HepG2 (cell line): ENCODE data around the gene TM2D1. TPM values are rescaled to one million over a fixed set of nuclear protein-coding genes. Genes with fewer than 3 reads are reported as not detected.

ENCODE experiments used
- CAMTA2 ChIP-seq: sonication (generic); formaldehyde crosslinking; IDR thresholded peaks from 2 replicates; pipeline ENCODE4 v1.4.0; 2020; ENCODE audit warnings: mild to moderate bottlenecking, missing genetic modification reagents, borderline replicate concordance
- DR1 ChIP-seq: sonication (generic); formaldehyde crosslinking; IDR thresholded peaks from 2 replicates; pipeline ENCODE4 v1.8.0; 2021; ENCODE audit warnings: mild to moderate bottlenecking, missing genetic modification reagents, inconsistent platforms
- NBN ChIP-seq: fragments of 450-650 bp; conservative IDR thresholded peaks from 2 replicates; pipeline ENCODE4 v1.6.1; 2017
- ZFP41 ChIP-seq: sonication (generic); formaldehyde crosslinking; IDR thresholded peaks from 2 replicates; pipeline ENCODE4 v1.4.0; 2020; ENCODE audit warnings: mild to moderate bottlenecking, missing genetic modification reagents, borderline replicate concordance
- ZNF17 ChIP-seq: sonication (generic); formaldehyde crosslinking; IDR thresholded peaks from 2 replicates; pipeline ENCODE4 v1.5.0; 2020; ENCODE audit warnings: mild to moderate bottlenecking, missing genetic modification reagents
- ZNF430 ChIP-seq: sonication (generic); formaldehyde crosslinking; IDR thresholded peaks from 2 replicates; pipeline ENCODE4 v1.9.0; 2021; ENCODE audit warnings: mild to moderate bottlenecking, missing genetic modification reagents
- ZNF629 ChIP-seq: sonication (generic); formaldehyde crosslinking; conservative IDR thresholded peaks from 2 replicates; pipeline ENCODE4 v1.5.0; 2020; ENCODE audit warnings: missing genetic modification reagents
- ZNF703 ChIP-seq: sonication (generic); formaldehyde crosslinking; IDR thresholded peaks from 2 replicates; pipeline ENCODE4 v1.5.1; 2020; ENCODE audit warnings: missing genetic modification reagents, mild to moderate bottlenecking, moderate library complexity, borderline replicate concordance
- polyA plus RNA-seq, 8 experiments: library from polyadenylated mRNA; depleted of rRNA in 3 of 8; stranded (reverse) in 7 of 8; unstranded in 1 of 8; fragments of >200 nt; fragmentation: Illumina TruSeq in 4 of 8; extraction: Trizol in 4 of 8; gene quantifications; 2 replicates each; pipeline versions ENCODE4 v1.2.1 to v1.2.3, GENCODE V29; 2011 to 2016; ENCODE audit warnings: low read depth in 4 of 8, missing spikeins in 1 of 8, mixed read lengths in 1 of 8; ENCODE audit not compliant: insufficient read depth in 1 of 8
- total RNA-seq, 5 experiments: library from RNA; depleted of rRNA; stranded (reverse); fragments of >200 nt; fragmentation: Illumina TruSeq; extraction: Trizol; gene quantifications; 2 replicates each; pipeline ENCODE4 v1.2.3, GENCODE V29; 2016; ENCODE audit warnings: low read depth in 1 of 5
- TF ChIP-seq, protein P1 (sequence below), 2 experiments: sonication (generic) in 1 of 2; formaldehyde crosslinking in 1 of 2; IDR thresholded peaks; 2 replicates each; pipeline versions ENCODE4 v1.5.1 to v1.6.1; 2011 to 2020; ENCODE audit warnings: borderline replicate concordance in 1 of 2, low read depth in 1 of 2, low read length in 1 of 2, mild to moderate bottlenecking in 1 of 2, missing genetic modification reagents in 1 of 2, moderate library complexity in 1 of 2
- TF ChIP-seq, protein P2 (sequence below): sonication (generic); formaldehyde crosslinking; IDR thresholded peaks from 2 replicates; pipeline ENCODE4 v1.4.0; 2020; ENCODE audit warnings: mild to moderate bottlenecking, missing genetic modification reagents
- TF ChIP-seq, protein P3 (sequence below): sonication (generic); formaldehyde crosslinking; IDR thresholded peaks from 2 replicates; pipeline ENCODE4 v1.4.0; 2020; ENCODE audit warnings: missing genetic modification reagents

Gene TM2D1
- total and polyA plus RNA-seq, 2 of the 13 experiments (the other 11 are each of a cell fraction or from before 2014, with no cell fraction given) = 26.6 to 49.0 TPM

DNA sequence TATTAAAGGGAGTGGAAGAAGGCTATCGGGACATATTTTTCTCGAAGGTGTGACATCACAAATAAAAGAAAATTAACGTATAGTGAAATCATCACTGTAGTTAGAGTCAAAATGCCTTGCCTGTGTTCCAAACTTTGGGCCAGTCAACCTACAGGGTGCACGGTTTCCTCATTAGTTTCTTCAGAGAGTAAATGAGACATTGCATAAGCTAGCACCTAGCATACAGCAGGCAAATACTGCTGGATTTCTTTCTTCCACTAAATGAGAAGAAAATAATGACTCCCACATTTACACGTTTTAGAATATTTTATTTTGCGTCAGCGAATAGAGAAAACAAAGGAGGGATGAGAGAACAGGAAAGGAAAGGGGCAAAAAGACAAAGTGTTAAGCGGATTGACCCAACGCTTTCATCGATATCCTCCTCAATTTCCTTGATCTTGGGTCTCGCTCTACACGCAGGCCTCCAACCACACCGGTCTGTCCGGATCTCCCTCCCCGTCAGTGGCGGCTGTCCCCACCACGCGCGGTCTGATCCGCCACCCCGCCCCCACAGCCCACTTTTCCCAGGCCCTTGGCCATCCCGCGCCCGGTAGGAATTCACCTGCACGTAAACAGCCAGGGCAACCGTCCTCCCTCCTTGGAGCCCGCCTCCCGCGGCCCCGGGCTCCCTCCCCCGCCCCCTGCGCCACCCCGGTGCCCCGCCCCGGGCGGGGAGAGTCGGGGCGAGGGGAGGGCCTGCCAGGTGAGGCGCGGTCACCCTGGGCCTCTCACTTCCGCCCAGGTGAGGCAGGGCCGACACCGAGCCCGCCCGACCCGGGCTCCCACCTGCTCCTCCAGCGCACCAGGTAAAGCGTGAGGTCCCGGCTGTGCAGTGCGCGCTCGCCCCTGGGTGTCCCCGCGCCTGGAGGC, 17.0 kb upstream of the TM2D1 start, which contains the start of gene PATJ (continued):
- TF ChIP-seq CAMTA2 (CRISPR knock-in tag) (no peak), NBN (no peak), ZNF430 (CRISPR knock-in tag) (no peak), ZNF703 (no peak), ZFP41 (CRISPR knock-in tag) (no peak), ZNF629 (CRISPR knock-in tag) (no peak), DR1 (CRISPR knock-in tag) (0 out of 2 replicates have a peak, but pooled peaks have one; percentile 14), ZNF17 (no peak)
- TF ChIP-seq, protein P1, sequence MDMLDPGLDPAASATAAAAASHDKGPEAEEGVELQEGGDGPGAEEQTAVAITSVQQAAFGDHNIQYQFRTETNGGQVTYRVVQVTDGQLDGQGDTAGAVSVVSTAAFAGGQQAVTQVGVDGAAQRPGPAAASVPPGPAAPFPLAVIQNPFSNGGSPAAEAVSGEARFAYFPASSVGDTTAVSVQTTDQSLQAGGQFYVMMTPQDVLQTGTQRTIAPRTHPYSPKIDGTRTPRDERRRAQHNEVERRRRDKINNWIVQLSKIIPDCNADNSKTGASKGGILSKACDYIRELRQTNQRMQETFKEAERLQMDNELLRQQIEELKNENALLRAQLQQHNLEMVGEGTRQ (IDR thresholded peaks at IDR 0.05; ENCODE audit: low read depth, low read length) = no peak
- TF ChIP-seq, protein P1 (CRISPR knock-in tag; IDR thresholded peaks at IDR 0.05; ENCODE audit: borderline replicate concordance) = no peak
- TF ChIP-seq, protein P2, sequence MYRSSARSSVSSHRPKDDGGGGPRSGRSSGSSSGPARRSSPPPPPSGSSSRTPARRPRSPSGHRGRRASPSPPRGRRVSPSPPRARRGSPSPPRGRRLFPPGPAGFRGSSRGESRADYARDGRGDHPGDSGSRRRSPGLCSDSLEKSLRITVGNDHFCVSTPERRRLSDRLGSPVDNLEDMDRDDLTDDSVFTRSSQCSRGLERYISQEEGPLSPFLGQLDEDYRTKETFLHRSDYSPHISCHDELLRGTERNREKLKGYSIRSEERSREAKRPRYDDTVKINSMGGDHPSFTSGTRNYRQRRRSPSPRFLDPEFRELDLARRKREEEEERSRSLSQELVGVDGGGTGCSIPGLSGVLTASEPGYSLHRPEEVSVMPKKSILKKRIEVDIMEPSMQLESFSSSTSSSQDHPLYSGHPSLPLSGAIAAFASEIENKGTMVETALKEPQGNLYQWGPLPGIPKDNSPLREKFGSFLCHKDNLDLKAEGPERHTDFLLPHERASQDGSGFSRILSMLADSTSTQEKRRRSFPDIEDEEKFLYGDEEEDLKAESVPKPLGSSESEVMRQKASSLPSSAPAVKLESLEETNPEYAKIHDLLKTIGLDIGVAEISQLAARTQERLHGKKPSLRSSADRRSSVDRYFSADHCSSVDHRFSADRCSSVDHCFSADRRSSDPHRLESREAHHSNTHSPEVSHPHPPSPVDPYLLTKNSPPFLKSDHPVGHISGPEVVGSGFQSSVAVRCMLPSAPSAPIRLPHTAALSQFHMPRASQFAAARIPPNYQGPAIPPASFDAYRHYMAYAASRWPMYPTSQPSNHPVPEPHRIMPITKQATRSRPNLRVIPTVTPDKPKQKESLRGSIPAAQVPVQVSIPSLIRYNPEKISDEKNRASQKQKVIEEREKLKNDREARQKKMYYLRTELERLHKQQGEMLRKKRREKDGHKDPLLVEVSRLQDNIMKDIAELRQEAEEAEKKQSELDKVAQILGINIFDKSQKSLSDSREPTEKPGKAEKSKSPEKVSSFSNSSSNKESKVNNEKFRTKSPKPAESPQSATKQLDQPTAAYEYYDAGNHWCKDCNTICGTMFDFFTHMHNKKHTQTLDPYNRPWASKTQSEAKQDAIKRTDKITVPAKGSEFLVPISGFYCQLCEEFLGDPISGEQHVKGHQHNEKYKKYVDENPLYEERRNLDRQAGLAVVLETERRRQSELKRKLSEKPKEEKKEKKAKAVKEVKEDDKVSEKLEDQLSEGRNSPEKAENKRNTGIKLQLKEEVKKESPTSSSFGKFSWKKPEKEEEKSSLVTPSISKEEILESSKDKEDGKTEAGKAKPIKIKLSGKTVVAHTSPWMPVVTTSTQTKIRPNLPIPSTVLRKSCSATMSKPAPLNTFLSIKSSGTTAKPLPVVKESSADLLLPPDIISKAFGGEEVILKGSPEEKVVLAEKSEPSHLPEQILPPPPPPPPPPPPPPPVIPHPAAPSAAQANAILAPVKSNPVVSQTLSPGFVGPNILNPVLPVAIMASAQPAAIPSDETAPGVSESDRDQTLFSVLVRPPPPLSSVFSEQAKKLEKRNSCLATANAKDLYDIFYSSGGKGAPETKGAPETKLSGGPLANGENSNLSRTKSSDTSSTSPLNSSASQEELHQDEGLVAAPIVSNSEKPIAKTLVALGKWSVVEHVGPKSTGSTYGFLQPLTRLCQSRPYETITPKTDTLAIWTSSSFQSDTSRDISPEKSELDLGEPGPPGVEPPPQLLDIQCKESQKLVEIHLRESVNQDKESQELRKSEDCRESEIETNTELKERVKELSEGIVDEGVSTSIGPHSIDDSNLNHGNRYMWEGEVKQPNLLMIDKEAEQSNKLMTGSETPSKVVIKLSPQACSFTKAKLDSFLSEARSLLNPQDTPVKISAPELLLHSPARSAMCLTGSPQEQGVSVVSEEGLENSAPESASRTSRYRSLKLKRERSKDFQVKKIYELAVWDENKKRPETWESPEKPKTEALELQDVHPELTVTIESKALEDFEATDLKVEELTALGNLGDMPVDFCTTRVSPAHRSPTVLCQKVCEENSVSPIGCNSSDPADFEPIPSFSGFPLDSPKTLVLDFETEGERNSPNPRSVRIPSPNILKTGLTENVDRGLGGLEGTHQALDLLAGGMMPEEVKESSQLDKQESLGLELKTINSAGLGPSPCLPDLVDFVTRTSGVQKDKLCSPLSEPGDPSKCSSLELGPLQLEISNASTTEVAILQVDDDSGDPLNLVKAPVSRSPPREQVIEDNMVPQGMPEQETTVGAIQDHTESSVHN (CRISPR knock-in tag) = no peak
- TF ChIP-seq, protein P3, sequence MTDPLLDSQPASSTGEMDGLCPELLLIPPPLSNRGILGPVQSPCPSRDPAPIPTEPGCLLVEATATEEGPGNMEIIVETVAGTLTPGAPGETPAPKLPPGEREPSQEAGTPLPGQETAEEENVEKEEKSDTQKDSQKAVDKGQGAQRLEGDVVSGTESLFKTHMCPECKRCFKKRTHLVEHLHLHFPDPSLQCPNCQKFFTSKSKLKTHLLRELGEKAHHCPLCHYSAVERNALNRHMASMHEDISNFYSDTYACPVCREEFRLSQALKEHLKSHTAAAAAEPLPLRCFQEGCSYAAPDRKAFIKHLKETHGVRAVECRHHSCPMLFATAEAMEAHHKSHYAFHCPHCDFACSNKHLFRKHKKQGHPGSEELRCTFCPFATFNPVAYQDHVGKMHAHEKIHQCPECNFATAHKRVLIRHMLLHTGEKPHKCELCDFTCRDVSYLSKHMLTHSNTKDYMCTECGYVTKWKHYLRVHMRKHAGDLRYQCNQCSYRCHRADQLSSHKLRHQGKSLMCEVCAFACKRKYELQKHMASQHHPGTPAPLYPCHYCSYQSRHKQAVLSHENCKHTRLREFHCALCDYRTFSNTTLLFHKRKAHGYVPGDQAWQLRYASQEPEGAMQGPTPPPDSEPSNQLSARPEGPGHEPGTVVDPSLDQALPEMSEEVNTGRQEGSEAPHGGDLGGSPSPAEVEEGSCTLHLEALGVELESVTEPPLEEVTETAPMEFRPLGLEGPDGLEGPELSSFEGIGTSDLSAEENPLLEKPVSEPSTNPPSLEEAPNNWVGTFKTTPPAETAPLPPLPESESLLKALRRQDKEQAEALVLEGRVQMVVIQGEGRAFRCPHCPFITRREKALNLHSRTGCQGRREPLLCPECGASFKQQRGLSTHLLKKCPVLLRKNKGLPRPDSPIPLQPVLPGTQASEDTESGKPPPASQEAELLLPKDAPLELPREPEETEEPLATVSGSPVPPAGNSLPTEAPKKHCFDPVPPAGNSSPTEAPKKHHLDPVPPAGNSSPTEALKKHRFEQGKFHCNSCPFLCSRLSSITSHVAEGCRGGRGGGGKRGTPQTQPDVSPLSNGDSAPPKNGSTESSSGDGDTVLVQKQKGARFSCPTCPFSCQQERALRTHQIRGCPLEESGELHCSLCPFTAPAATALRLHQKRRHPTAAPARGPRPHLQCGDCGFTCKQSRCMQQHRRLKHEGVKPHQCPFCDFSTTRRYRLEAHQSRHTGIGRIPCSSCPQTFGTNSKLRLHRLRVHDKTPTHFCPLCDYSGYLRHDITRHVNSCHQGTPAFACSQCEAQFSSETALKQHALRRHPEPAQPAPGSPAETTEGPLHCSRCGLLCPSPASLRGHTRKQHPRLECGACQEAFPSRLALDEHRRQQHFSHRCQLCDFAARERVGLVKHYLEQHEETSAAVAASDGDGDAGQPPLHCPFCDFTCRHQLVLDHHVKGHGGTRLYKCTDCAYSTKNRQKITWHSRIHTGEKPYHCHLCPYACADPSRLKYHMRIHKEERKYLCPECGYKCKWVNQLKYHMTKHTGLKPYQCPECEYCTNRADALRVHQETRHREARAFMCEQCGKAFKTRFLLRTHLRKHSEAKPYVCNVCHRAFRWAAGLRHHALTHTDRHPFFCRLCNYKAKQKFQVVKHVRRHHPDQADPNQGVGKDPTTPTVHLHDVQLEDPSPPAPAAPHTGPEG (CRISPR knock-in tag) = peak; percentile 98
